HG02885 (cell line): ENCODE measurements around the gene CLBA1.
"Not testable (repeated sequence)": the region's sequence is repeated elsewhere in the genome, so short reads cannot be mapped to it uniquely, and the experiment has no call there.

Experiments used
- ATAC-seq: cut with Tn5 transposase; IDR thresholded peaks from one replicate; pipeline ENCODE4 v1.9.1; 2021; ENCODE audit warnings: mild to moderate bottlenecking; ENCODE audit not compliant: unreplicated experiment, poor library complexity

Gene CLBA1

GRCh38 chr14:104985675-104986486 lies at the start of gene CLBA1:
Gene CLBA1, plus strand, starts transcription at chr14:104985788. Its CDS starts 644 bp downstream, at chr14:104986432.
- ATAC-seq: peak; percentile 97

- no peak for ATAC-seq
These were observed 49.6 kb upstream of the CLBA1 start for GRCh38 chr14:104935955-104936354.

DNA sequence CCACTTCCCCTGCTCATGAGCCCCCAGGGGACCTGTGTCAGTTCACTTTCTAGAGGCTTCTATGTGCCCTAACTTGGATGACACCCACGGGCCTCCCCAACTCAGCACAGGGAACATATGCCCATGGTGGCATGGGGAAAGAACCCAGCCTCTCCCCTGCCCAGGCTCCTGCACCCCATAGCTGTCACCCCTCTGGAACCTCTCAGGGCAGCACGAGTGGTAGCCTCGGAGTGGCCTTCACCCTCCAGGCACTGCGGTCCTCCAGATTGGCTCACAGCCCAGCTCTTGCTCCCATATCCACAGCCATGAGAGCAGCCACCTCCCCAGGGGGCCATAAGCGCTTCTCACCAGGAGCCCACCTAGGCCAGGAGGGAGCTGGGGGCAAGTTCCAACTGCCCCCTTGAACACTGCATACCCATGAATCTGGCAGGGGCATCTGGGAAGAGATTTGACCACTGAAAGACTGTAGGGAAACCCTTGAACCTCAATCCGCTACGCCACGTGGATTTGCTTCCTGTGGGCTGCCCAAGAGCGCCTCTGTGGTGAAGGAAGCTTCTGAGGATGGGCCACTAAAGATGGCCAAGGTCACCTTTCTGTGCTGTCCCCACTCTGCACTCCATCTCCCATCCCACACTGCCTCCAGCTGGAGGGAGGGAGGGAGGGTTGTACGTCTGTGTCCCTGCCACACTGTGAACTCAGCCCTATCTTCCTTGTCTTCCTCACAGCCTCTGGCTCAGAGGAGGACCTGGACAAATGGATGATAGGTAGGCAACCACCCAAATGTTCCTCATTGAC lies 49.0 kb upstream of the CLBA1 start:
- ATAC-seq: no peak

DNA sequence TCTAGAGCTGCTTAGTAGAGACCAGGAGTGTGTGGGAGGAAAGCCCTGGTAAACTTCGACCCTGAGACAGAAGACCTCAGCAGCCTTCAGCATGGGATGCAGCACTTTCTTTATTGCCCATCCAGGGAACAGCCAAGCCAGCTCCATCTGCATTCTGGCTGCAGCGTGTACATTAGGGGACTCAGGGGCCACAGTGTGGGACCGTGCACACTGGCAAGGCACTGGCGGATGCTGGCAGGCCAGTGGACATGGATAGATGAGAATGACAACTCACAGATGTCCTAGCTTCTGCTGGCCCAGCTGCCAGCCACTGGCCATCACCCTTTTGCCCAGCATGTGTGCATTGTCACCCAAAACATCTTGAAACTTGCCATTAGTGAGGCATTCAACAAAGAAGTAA lies 48.4 kb upstream of the CLBA1 start:
- ATAC-seq: no peak

GRCh38 chr14:104937694-104938365 lies 47.8 kb upstream of the CLBA1 start:
- no peak for ATAC-seq

- ATAC-seq: no peak
These were observed 47.2 kb upstream of the CLBA1 start for GRCh38 chr14:104938436-104938835.

DNA sequence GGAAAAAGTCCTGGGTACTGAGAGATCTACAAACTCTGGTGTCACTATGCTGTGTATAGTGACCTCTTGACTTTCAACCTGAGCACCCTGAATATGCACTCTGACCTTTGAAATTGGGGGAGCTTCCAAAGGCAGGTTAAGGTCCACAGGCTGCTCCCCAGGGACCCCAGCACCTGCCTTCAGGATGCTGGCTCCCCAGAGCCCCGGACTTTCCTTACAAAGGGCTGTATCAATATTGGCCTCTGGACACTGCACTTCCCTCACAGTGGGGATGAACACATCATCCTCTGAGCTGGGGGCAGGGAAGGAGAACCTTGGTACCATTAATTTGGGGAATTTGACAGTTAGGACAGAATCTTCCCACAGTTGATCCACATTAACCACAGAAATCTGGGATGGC lies 46.6 kb upstream of the CLBA1 start:
- ATAC-seq: no peak

- ATAC-seq: no peak
These were observed 45.8 kb upstream of the CLBA1 start for GRCh38 chr14:104939666-104940410.

DNA sequence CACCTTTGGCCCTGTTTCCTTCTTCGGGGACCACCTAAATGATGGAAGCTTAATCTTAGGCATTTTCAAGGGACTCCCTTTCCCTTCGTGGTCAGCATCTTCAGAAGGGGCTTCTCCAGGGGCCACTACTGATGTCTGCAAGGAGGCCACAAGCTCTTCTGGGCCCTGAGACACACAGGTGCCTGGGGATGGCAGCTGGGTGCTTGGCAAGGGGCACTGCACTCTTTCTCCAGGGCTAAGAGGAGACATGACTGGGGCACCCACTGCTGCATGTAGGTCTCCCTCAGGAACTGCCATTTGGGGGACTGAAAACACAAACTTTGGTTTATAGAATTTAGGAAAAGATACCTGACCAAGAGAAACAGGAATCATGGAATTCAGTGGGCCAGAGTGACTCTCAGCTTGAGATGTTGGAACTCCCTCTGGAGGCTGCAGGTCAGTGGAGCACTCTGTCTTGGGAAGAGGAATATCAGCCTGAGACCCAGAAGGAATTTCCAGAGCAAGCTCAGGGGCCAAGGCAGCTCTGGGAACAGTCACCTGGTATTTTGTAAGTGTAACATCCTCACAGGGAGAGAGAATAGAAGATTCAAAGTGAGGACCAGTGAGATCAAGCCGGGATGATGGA lies 45.0 kb upstream of the CLBA1 start:
- no peak for ATAC-seq

- ATAC-seq: no peak
These were observed 43.9 kb upstream of the CLBA1 start for GRCh38 chr14:104941508-104942365.

DNA sequence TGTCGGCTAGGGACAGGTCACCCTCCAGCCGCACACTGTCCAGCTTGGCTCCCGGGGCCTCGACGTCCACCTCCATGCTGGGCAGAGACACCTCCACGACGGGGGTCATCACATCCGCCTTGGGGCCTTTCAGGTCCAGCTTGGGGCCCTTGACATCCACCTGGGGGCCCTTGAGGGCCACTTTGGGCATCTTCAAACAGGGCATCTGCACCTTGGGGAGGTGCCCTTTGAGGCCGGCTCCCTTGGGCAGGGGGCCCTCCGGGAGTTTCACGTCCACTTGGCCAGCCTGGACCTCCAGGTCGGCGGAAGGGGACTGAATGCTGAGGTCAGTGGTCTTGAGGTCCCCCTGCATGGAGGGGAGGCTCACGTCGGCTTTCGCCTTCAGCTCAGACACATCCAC lies 43.0 kb upstream of the CLBA1 start:
- ATAC-seq: no peak

- not testable (repeated sequence) for ATAC-seq
These were observed 42.2 kb upstream of the CLBA1 start for GRCh38 chr14:104943216-104944015.

GRCh38 chr14:104944016-104944308 lies 41.6 kb upstream of the CLBA1 start:
- not testable (repeated sequence) for ATAC-seq

GRCh38 chr14:104944436-104945205 lies 41.0 kb upstream of the CLBA1 start:
- not testable (repeated sequence) for ATAC-seq

GRCh38 chr14:104945266-104945665 lies 40.3 kb upstream of the CLBA1 start:
- ATAC-seq: not testable (repeated sequence)

- ATAC-seq: not testable (repeated sequence)
These were observed 39.3 kb upstream of the CLBA1 start for GRCh38 chr14:104945986-104946965.
